HCT116 (cell line): ENCODE data around the gene CHL1. TPM values are rescaled to one million over a fixed set of nuclear protein-coding genes. Genes with fewer than 3 reads are reported as not detected.

Experiments used
- ATAC-seq: fragments of 200-7000 bp; cut with Tn5 transposase; 2 replicates; pipeline ENCODE4 v1.9.1; 2020; ENCODE audit warnings: mild to moderate bottlenecking, moderate library complexity
- BruUV-seq: library from RNA; stranded (reverse); fragments of 400-500 nt; replicated peaks from 2 replicates; lab custom pipeline; 2021; lab: Mats Ljungman, UMichigan
- CTCF ChIA-PET: fragments of 300-600 bp; sonication (Branson Sonifier 250); formaldehyde crosslinking; loops from one replicate; lab custom pipeline; 2021; ENCODE audit warnings: antibody characterized with exemption; lab: Charles Lee
- POLR2A ChIA-PET: fragments of 300-600, 350-600 bp; sonication (Branson Sonifier 250); formaldehyde crosslinking; loops from one replicate; lab custom pipeline; 2021; ENCODE audit warnings: antibody characterized with exemption; lab: Charles Lee
- RAD21 ChIA-PET, 2 experiments: fragments of 300-600 bp; sonication (Branson Sonifier 250); formaldehyde crosslinking; loops; one replicate each; lab custom pipeline; 2023; ENCODE audit warnings: low total read pairs in 2 of 2; ENCODE audit not compliant: uncharacterized antibody in 2 of 2, unreplicated experiment in 2 of 2, low non-redundant PET in 1 of 2; lab: Charles Lee
- DNase-seq: peaks from one replicate; pipeline ENCODE4 v3.0.0-alpha.2; 2010; ENCODE audit warnings: low read depth, low spot score
- H2AFZ ChIP-seq: fragments of 200-600 bp; shearing (Covaris generic), sonication (generic); 2 replicates; pipeline ENCODE4 v1.6.1; 2017; ENCODE audit warnings: low read depth, mixed run types, mixed read lengths, antibody characterized with exemption, low read length; ENCODE audit not compliant: poor library complexity, severe bottlenecking
- H3K27ac ChIP-seq: 2 replicates; pipeline ENCODE4 v1.5.1; 2012; ENCODE audit warnings: low read depth, low read length
- H3K27me3 ChIP-seq: fragments of 200-600 bp; sonication (generic); 2 replicates; pipeline ENCODE4 v1.6.1; 2016; ENCODE audit warnings: mixed run types, low read length, mixed read lengths; ENCODE audit not compliant: insufficient read depth
- H3K36me3 ChIP-seq, 2 experiments: fragments of 200-500 bp in 1 of 2; fragments of 200-600 bp in 1 of 2; sonication (Bioruptor generic) in 1 of 2; sonication (generic) in 1 of 2; 2 replicates each; pipeline versions ENCODE4 v1.5.1 to v1.6.1; 2014 to 2016; ENCODE audit warnings: low read length in 2 of 2, inconsistent platforms in 1 of 2, mixed read lengths in 1 of 2, mixed run types in 1 of 2; ENCODE audit not compliant: insufficient read depth in 2 of 2, control insufficient read depth in 1 of 2
- H3K4me1 ChIP-seq, 2 experiments: fragments of 200-600 bp in 1 of 2; sonication (generic) in 1 of 2; 2 replicates each; pipeline versions ENCODE4 v1.5.1 to v1.6.1; 2012 to 2017; ENCODE audit warnings: low read length in 2 of 2, inconsistent platforms in 1 of 2, mild to moderate bottlenecking in 1 of 2, mixed read lengths in 1 of 2, mixed run types in 1 of 2, moderate library complexity in 1 of 2; ENCODE audit not compliant: insufficient read depth in 2 of 2, control insufficient read depth in 1 of 2
- H3K4me2 ChIP-seq: fragments of 200-600 bp; sonication (generic); 2 replicates; pipeline ENCODE4 v1.6.1; 2017; ENCODE audit warnings: mixed run types, low read length, mixed read lengths
- H3K4me3 ChIP-seq, 2 experiments: fragments of 200-600 bp in 1 of 2; sonication (generic) in 1 of 2; replicated peaks in 1 of 2; 2 replicates each; pipeline ENCODE4 v1.5.1; 2011 to 2016; ENCODE audit warnings: low read length in 2 of 2, control low read depth in 1 of 2, low read depth in 1 of 2, mild to moderate bottlenecking in 1 of 2, mixed read lengths in 1 of 2, mixed run types in 1 of 2
- H3K79me2 ChIP-seq: fragments of 200-600 bp; sonication (generic); 2 replicates; pipeline ENCODE4 v1.6.1; 2017; ENCODE audit warnings: mild to moderate bottlenecking, mixed run types, low read length, moderate library complexity, mixed read lengths; ENCODE audit not compliant: insufficient read depth
- H3K9ac ChIP-seq: fragments of 200-600 bp; sonication (generic); 2 replicates; pipeline ENCODE4 v1.6.1; 2016; ENCODE audit warnings: low read length, mixed read lengths
- H3K9me2 ChIP-seq: fragments of 200-600 bp; sonication (generic), shearing (Covaris generic); 2 replicates; pipeline ENCODE4 v1.6.1; 2017; ENCODE audit warnings: mixed run types, mild to moderate bottlenecking, moderate library complexity; ENCODE audit not compliant: insufficient read depth
- H3K9me3 ChIP-seq, 2 experiments: fragments of 200-500 bp in 1 of 2; fragments of 200-600 bp in 1 of 2; sonication (Bioruptor generic) in 1 of 2; sonication (generic) in 1 of 2; 2 replicates each; pipeline ENCODE4 v1.6.1; 2014 to 2017; ENCODE audit warnings: low read length in 2 of 2, mixed read lengths in 2 of 2, inconsistent platforms in 1 of 2, low read depth in 1 of 2, mild to moderate bottlenecking in 1 of 2, mixed run types in 1 of 2, moderate library complexity in 1 of 2; ENCODE audit not compliant: control insufficient read depth in 1 of 2, insufficient read depth in 1 of 2
- H4K20me1 ChIP-seq: fragments of 200-600 bp; sonication (generic), shearing (Covaris generic); 2 replicates; pipeline ENCODE4 v1.6.1; 2017; ENCODE audit warnings: mixed run types, mild to moderate bottlenecking, moderate library complexity; ENCODE audit not compliant: insufficient read depth
- EZH2 ChIP-seq: fragments of 200-600 bp; sonication (generic); IDR thresholded peaks from 2 replicates; pipeline ENCODE4 v1.6.1; 2017; ENCODE audit warnings: antibody characterized with exemption, mixed run types
- EZH2phosphoT487 ChIP-seq: fragments of 200-600 bp; IDR thresholded peaks from 2 replicates; pipeline ENCODE4 v1.6.1; 2018; ENCODE audit warnings: antibody characterized with exemption, borderline replicate concordance
- FOSL1 ChIP-seq: IDR thresholded peaks from 2 replicates; pipeline ENCODE4 v1.6.1; 2012; ENCODE audit warnings: low read depth
- POLR2AphosphoS5 ChIP-seq: IDR thresholded peaks from 2 replicates; pipeline ENCODE4 v1.6.1; 2011; ENCODE audit warnings: mild to moderate bottlenecking, low read depth, low read length, moderate library complexity
- intact Hi-C: fragments of 100-400 bp; cut with micrococcal nuclease; formaldehyde crosslinking; loops from 2 replicates; pipeline ENCODE4 v1.10.0; 2022
- total RNA-seq: library from RNA; stranded (reverse); gene quantifications from one replicate; pipeline ENCODE4 v1.2.1, GENCODE V29; 2021; ENCODE audit not compliant: unreplicated experiment
- TF ChIP-seq, protein P1 (sequence below): IDR thresholded peaks from 2 replicates; pipeline ENCODE4 v1.6.1; 2011; ENCODE audit warnings: mild to moderate bottlenecking, low read length, moderate library complexity; ENCODE audit not compliant: insufficient replicate concordance; ENCODE audit errors: extremely low read depth

Gene CHL1
- total RNA-seq, 1 experiment from 2014 or later = not detected

DNA sequence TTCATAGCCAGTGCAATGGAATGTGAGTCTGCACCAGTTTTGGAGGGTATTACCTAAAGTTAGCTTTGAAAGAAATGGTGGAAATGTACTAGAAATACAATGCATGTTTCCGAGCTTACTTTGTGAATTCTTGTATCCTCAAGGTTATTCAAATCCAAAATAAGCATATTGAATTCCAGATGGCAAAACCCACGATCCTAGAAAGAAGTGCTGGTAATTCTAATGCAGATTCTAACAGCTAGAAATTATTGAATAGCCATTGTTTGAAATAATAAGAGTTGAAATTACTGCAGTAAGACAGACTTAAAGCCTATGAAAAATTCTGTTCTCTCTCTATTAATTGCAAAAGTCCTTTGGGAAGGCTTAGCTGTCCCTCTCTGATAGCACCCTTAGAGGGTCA lies 258.4 kb downstream of the CHL1 start (continued):
- TF ChIP-seq, protein P1, sequence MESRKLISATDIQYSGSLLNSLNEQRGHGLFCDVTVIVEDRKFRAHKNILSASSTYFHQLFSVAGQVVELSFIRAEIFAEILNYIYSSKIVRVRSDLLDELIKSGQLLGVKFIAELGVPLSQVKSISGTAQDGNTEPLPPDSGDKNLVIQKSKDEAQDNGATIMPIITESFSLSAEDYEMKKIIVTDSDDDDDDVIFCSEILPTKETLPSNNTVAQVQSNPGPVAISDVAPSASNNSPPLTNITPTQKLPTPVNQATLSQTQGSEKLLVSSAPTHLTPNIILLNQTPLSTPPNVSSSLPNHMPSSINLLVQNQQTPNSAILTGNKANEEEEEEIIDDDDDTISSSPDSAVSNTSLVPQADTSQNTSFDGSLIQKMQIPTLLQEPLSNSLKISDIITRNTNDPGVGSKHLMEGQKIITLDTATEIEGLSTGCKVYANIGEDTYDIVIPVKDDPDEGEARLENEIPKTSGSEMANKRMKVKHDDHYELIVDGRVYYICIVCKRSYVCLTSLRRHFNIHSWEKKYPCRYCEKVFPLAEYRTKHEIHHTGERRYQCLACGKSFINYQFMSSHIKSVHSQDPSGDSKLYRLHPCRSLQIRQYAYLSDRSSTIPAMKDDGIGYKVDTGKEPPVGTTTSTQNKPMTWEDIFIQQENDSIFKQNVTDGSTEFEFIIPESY = no peak
- no peak for TF ChIP-seq EZH2phosphoT487
- no peak for TF ChIP-seq FOSL1

DNA sequence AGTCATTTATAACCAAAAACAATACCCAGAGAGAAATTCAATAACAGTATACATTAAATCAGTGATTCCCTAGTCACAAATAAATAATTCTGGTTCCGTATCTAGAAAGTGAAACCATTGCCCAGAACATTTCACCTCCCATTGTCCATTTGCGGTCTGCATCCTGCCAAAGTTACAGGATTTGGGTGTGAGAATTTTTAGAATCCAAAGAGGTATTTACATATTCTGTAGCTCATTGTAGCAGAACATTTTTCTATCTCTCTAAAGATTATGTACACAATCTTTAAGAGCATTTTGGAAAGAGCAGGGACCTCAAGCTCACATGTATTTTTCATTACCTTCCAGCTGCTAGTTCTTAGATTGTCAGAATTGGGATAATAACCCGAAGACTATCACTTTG lies 261.6 kb downstream of the CHL1 start:
- no peak overlapping the region for H3K9ac ChIP-seq
- DNase-seq = no peak
- no peaks in the 10 kb centered on the region for H3K27me3 ChIP-seq
- POLR2A ChIA-PET = no interaction called here
- no peak overlapping the region for H2AFZ ChIP-seq
- RAD21 ChIA-PET = no interaction called here
- CTCF ChIA-PET = no interaction called here
- no peak for ATAC-seq
- H3K27ac ChIP-seq = no peak overlapping the region
- intact Hi-C loops = no loop called here
- H3K4me1 ChIP-seq = no peaks in the 10 kb centered on the region
- H4K20me1 ChIP-seq = no peaks in the 10 kb centered on the region
- peaks cover 9 to 26% of the 10 kb centered on the region in 2 experiments; a peak in 3 of 4 replicates for H3K9me3 ChIP-seq
- H3K4me3 ChIP-seq = no peak overlapping the region
- TF ChIP-seq POLR2AphosphoS5 = no peak
- TF ChIP-seq EZH2 = no peak
- TF ChIP-seq, all 23 proteins: peak for 0
- BruUV-seq = no TSS peak
- Histone ChIP-seq H3K79me2 (no peaks in the 10 kb centered on the region), H3K9me2 (no peaks in the 10 kb centered on the region), H3K4me2 (no peak overlapping the region), H3K36me3 (no peaks in the 10 kb centered on the region)
